SKM-1 (cell line): ENCODE measurements around the gene ADGRG4.

Source experiments
- DNase-seq: peaks from one replicate; lab custom pipeline; 2025; ENCODE audit not compliant: unreplicated experiment; lab: John Stamatoyannopoulos, UW

The ADGRG4 gene

GRCh38 chrX:136453771-136454170, 153.0 kb downstream of the ADGRG4 start:
- DNase-seq: no peak

GRCh38 chrX:136456133-136456532, 155.4 kb downstream of the ADGRG4 start:
- no peak for DNase-seq

DNA sequence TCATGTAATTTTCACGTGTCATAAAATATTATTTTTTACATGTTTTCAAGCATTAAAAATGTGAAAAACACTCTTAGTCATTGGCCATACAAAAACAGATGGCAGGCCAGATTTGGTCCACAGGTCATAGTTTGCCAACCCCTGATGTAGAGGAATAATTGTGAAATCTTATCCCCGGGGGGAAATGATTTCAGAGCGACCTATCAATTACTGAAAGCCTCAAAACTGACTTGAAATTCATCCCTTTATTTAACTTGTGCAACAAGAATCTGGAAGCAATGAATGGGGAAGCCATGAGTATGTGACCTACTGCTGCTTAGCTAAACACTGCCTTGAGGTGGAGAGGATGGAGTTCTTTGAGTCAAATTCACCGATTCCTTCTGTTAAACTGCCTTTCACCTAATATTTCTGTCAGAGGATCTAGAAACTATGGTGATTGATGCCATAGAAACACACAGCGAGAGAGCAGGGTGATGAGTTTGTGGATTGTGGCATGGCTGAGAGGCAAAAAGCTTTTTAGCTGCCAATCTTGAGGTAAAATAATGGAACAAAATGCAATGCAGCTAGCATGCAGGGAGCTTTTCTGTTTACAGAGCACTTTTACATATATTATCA, 156.6 kb downstream of the ADGRG4 start:
- DNase-seq: no peak

DNA sequence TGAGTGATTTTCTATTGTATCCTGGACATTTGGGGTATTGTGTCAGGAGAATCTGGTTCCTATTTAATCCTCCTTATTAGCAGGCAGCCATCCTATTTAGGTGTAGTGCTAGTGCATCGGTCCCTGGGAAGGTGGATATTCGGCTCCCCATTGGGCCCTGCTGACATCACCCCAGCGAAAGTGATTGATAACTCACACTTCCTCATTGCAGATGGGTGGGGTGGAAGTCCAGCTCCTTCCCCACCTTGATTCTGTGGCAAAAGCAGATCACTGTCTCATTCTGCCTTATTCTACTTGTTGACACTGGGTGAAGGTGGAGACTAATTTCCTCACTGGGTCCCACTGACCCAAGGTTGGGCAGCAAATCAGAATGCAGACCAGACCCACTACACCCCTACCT, 163.8 kb downstream of the ADGRG4 start:
- DNase-seq: no peak
